ENCODE results near the gene PLA2G4B. TPM values are rescaled to one million over a fixed set of nuclear protein-coding genes. Genes with fewer than 3 reads are reported as not detected.

PLA2G4B gene
- total and polyA plus RNA-seq, 9 of the 15 experiments (the other 6 are each of a cell fraction or from before 2014, with no cell fraction given): 0.07 to 6.1 (median 2.8) TPM

- 5% methylated on average over 12 of the region's 12 CpGs for WGBS (ENCODE audit: insufficient coverage, low coverage, missing lambda C conversion rate)
- ATAC-seq (no peak), FAIRE-seq (no peak), DNase-seq (ENCODE audit: extremely low read depth in 1 of 4, low spot score in 3 of 4) (no peak)
- Histone ChIP-seq H3K9ac (ENCODE audit: insufficient read depth in 1 of 2, low read depth in 2 of 2, low read length in 2 of 2) (no peak overlapping the region), H3K27me3 (ENCODE audit: control insufficient read depth in 2 of 2, insufficient read depth in 2 of 2, low read length in 2 of 2) (peaks cover 58 to 97% of the 10 kb centered on the region in 2 experiments; a peak in 4 of 5 replicates), H3K4me1 (replicated peaks in 1 of 2; ENCODE audit: control insufficient read depth in 2 of 2, insufficient read depth in 2 of 2, low read length in 2 of 2) (peaks cover 0 to 35% of the 10 kb centered on the region in 2 experiments; a peak in 3 of 5 replicates), H3K9me3 (replicated peaks; ENCODE audit: control insufficient read depth, insufficient read depth, low read depth, low read length) (no peaks in the 10 kb centered on the region), H3K27ac (ENCODE audit: extremely low read depth, low read depth, low read length) (no peak overlapping the region), H3K4me3 (no peak overlapping the region), H3K4me2 (ENCODE audit: insufficient read depth, low read length) (no peak overlapping the region), H4K20me1 (replicated peaks; ENCODE audit: control insufficient read depth, insufficient read depth, low read length) (peaks cover 26% of the 10 kb centered on the region), H3K9me1 (ENCODE audit: control insufficient read depth, insufficient read depth, low read length) (no peaks in the 10 kb centered on the region), H3K79me2 (ENCODE audit: control insufficient read depth, insufficient read depth, low read length) (no peaks in the 10 kb centered on the region), H3K36me3 (ENCODE audit: control insufficient read depth, insufficient read depth, low read length) (no peaks in the 10 kb centered on the region), H2AFZ (ENCODE audit: low read depth, low read length) (no peak overlapping the region)
- intact Hi-C loops (cut with micrococcal nuclease) (no loop called here), in situ Hi-C loops (cut with MboI) (no loop called here)
- BruUV-seq (replicated peaks): no TSS peak
- CTCF ChIA-PET (ENCODE audit: low intra/inter-chr PET ratio): no interaction called here
- POLR2A ChIA-PET: interaction anchor here (0.7 to 1.2 kb wide), 2 partner anchors 8 to 18 kb away, joined by 3 to 4 read pairs; no protein-coding TSS in a partner anchor
- TF ChIP-seq YY1 (IDR thresholded peaks at IDR 0.05; ENCODE audit: borderline replicate concordance in 1 of 3, control insufficient read depth in 1 of 3, extremely low read depth in 1 of 3, insufficient read depth in 3 of 3, insufficient read length in 1 of 3, insufficient replicate concordance in 2 of 3, low read depth in 1 of 3, low read length in 2 of 3) (peak in 1 of 3 experiments; percentile 50), NUFIP1 (IDR thresholded peaks at IDR 0.05; ENCODE audit: partially characterized antibody) (no peak)
These were observed 36.1 kb downstream of the PLA2G4B start for GRCh38 chr15:41874736-41875135.

- Histone ChIP-seq H2AFZ (ENCODE audit: low read depth, low read length) (no peak overlapping the region), H3K4me1 (replicated peaks in 1 of 2; ENCODE audit: control insufficient read depth in 2 of 2, insufficient read depth in 2 of 2, low read length in 2 of 2) (peaks cover 0 to 24% of the 10 kb centered on the region in 2 experiments; a peak in 1 of 5 replicates), H3K9me3 (replicated peaks; ENCODE audit: control insufficient read depth, insufficient read depth, low read depth, low read length) (no peaks in the 10 kb centered on the region), H3K4me3 (no peak overlapping the region), H3K27ac (ENCODE audit: extremely low read depth, low read depth, low read length) (no peak overlapping the region), H4K20me1 (replicated peaks; ENCODE audit: control insufficient read depth, insufficient read depth, low read length) (peaks cover 20% of the 10 kb centered on the region), H3K36me3 (ENCODE audit: control insufficient read depth, insufficient read depth, low read length) (no peaks in the 10 kb centered on the region), H3K9ac (ENCODE audit: insufficient read depth in 1 of 2, low read depth in 2 of 2, low read length in 2 of 2) (0 out of 4 replicates have a peak overlapping the region, but pooled peaks of 1 of the 2 experiments have one; percentile 9), H3K79me2 (ENCODE audit: control insufficient read depth, insufficient read depth, low read length) (no peaks in the 10 kb centered on the region), H3K4me2 (ENCODE audit: insufficient read depth, low read length) (no peak overlapping the region), H3K9me1 (ENCODE audit: control insufficient read depth, insufficient read depth, low read length) (no peaks in the 10 kb centered on the region), H3K27me3 (ENCODE audit: control insufficient read depth in 2 of 2, insufficient read depth in 2 of 2, low read length in 2 of 2) (peaks cover 54 to 97% of the 10 kb centered on the region in 2 experiments; a peak in 4 of 5 replicates)
- no peak for ATAC-seq
- POLR2A ChIA-PET: interaction anchor here (0.6 to 1.2 kb wide), 3 partner anchors 10 to 701 kb away, joined by 3 to 4 read pairs (median 3); no protein-coding TSS in a partner anchor
- 26% methylated on average over 9 of the region's 13 CpGs for WGBS (ENCODE audit: insufficient coverage, low coverage, missing lambda C conversion rate)
- CTCF ChIA-PET (ENCODE audit: low intra/inter-chr PET ratio): no interaction called here
- FAIRE-seq: no peak
- no TSS peak for BruUV-seq (replicated peaks)
- DNase-seq (ENCODE audit: extremely low read depth in 1 of 4, low spot score in 3 of 4): no peak
- intact Hi-C loops (cut with micrococcal nuclease) (no loop called here), in situ Hi-C loops (cut with MboI) (no loop called here)
- TF ChIP-seq SMAD2 (IDR thresholded peaks at IDR 0.05; ENCODE audit: low read depth, low read length): no peak
These were observed 37.4 kb downstream of the PLA2G4B start for GRCh38 chr15:41876007-41876406.

Data from K562 (cell line).